ENCODE data around the gene MRPL39.

The MRPL39 gene

GRCh38 chr21:25625036-25625435, 17.8 kb upstream of the MRPL39 start:
- Histone ChIP-seq H3K4me3 (ENCODE audit: low read length) (no peak overlapping the region), H3K27ac (ENCODE audit: low read length) (no peak overlapping the region)

GRCh38 chr21:25624511-25624910, 17.2 kb upstream of the MRPL39 start:
- no peak overlapping the region for H3K4me3 ChIP-seq (ENCODE audit: low read length)
- no peaks in the 10 kb centered on the region for H3K36me3 ChIP-seq (replicated peaks; ENCODE audit: insufficient read depth, low read length)
- no peaks in the 10 kb centered on the region for H3K27me3 ChIP-seq (replicated peaks; ENCODE audit: insufficient read depth, low read length)
- H3K9ac ChIP-seq (ENCODE audit: low read length): no peak overlapping the region
- no peaks in the 10 kb centered on the region for H3K9me2 ChIP-seq (replicated peaks; ENCODE audit: insufficient read depth, low read length)
- H2AFZ ChIP-seq (ENCODE audit: low read length): no peak overlapping the region
- H3K27ac ChIP-seq (ENCODE audit: low read length): no peak overlapping the region
- no peak overlapping the region for H3K4me2 ChIP-seq (ENCODE audit: low read depth, low read length)
- no peaks in the 10 kb centered on the region for H3K4me1 ChIP-seq (ENCODE audit: low read length)
- no peak for DNase-seq
- no peaks in the 10 kb centered on the region for H3K9me3 ChIP-seq (replicated peaks; ENCODE audit: insufficient read depth, low read length)
- no peaks in the 10 kb centered on the region for H3K79me2 ChIP-seq (ENCODE audit: low read length)
- TF ChIP-seq EZH2 (optimal IDR thresholded peaks at IDR 0.05; ENCODE audit: low read depth, low read length) (no peak), EZH2phosphoT487 (IDR thresholded peaks at IDR 0.05; ENCODE audit: low read length) (no peak), CTCF (IDR thresholded peaks at IDR 0.05; ENCODE audit: low read length) (no peak)
- H4K20me1 ChIP-seq (ENCODE audit: insufficient read depth, low read length): no peaks in the 10 kb centered on the region
- H3F3A ChIP-seq (ENCODE audit: insufficient read depth, low read length): no peaks in the 10 kb centered on the region

More at GRCh38 chr21:25625036-25625435, 17.8 kb upstream of the MRPL39 start:
- TF ChIP-seq EZH2phosphoT487 (IDR thresholded peaks at IDR 0.05; ENCODE audit: low read length) (no peak), CTCF (IDR thresholded peaks at IDR 0.05; ENCODE audit: low read length) (no peak), EZH2 (optimal IDR thresholded peaks at IDR 0.05; ENCODE audit: low read depth, low read length) (no peak)
- Histone ChIP-seq H4K20me1 (ENCODE audit: insufficient read depth, low read length) (no peaks in the 10 kb centered on the region), H2AFZ (ENCODE audit: low read length) (no peak overlapping the region), H3K9me3 (replicated peaks; ENCODE audit: insufficient read depth, low read length) (no peaks in the 10 kb centered on the region), H3K79me2 (ENCODE audit: low read length) (no peaks in the 10 kb centered on the region), H3K4me1 (ENCODE audit: low read length) (no peaks in the 10 kb centered on the region), H3F3A (ENCODE audit: insufficient read depth, low read length) (no peaks in the 10 kb centered on the region), H3K9ac (ENCODE audit: low read length) (no peak overlapping the region), H3K4me2 (ENCODE audit: low read depth, low read length) (no peak overlapping the region), H3K27me3 (replicated peaks; ENCODE audit: insufficient read depth, low read length) (no peaks in the 10 kb centered on the region), H3K9me2 (replicated peaks; ENCODE audit: insufficient read depth, low read length) (no peaks in the 10 kb centered on the region), H3K36me3 (replicated peaks; ENCODE audit: insufficient read depth, low read length) (no peaks in the 10 kb centered on the region)
- DNase-seq: no peak

GRCh38 chr21:25619198-25619597, 11.9 kb upstream of the MRPL39 start:
- DNase-seq: no peak
- H3F3A ChIP-seq (ENCODE audit: insufficient read depth, low read length): no peaks in the 10 kb centered on the region
- no peaks in the 10 kb centered on the region for H3K4me1 ChIP-seq (ENCODE audit: low read length)
- H3K36me3 ChIP-seq (replicated peaks; ENCODE audit: insufficient read depth, low read length): no peaks in the 10 kb centered on the region
- no peak overlapping the region for H3K4me2 ChIP-seq (ENCODE audit: low read depth, low read length)
- no peaks in the 10 kb centered on the region for H3K27me3 ChIP-seq (replicated peaks; ENCODE audit: insufficient read depth, low read length)
- no peak overlapping the region for H2AFZ ChIP-seq (ENCODE audit: low read length)
- H3K79me2 ChIP-seq (ENCODE audit: low read length): no peaks in the 10 kb centered on the region
- H3K9me3 ChIP-seq (replicated peaks; ENCODE audit: insufficient read depth, low read length): no peaks in the 10 kb centered on the region
- H3K9me2 ChIP-seq (replicated peaks; ENCODE audit: insufficient read depth, low read length): no peaks in the 10 kb centered on the region
- no peak overlapping the region for H3K27ac ChIP-seq (ENCODE audit: low read length)
- no peaks in the 10 kb centered on the region for H4K20me1 ChIP-seq (ENCODE audit: insufficient read depth, low read length)
- no peak overlapping the region for H3K9ac ChIP-seq (ENCODE audit: low read length)
- H3K4me3 ChIP-seq (ENCODE audit: low read length): no peak overlapping the region
- TF ChIP-seq EZH2 (optimal IDR thresholded peaks at IDR 0.05; ENCODE audit: low read depth, low read length) (no peak), CTCF (IDR thresholded peaks at IDR 0.05; ENCODE audit: low read length) (no peak), EZH2phosphoT487 (IDR thresholded peaks at IDR 0.05; ENCODE audit: low read length) (no peak)
